Measurements from ENCODE around the gene DNALI1.

Gene DNALI1

DNA sequence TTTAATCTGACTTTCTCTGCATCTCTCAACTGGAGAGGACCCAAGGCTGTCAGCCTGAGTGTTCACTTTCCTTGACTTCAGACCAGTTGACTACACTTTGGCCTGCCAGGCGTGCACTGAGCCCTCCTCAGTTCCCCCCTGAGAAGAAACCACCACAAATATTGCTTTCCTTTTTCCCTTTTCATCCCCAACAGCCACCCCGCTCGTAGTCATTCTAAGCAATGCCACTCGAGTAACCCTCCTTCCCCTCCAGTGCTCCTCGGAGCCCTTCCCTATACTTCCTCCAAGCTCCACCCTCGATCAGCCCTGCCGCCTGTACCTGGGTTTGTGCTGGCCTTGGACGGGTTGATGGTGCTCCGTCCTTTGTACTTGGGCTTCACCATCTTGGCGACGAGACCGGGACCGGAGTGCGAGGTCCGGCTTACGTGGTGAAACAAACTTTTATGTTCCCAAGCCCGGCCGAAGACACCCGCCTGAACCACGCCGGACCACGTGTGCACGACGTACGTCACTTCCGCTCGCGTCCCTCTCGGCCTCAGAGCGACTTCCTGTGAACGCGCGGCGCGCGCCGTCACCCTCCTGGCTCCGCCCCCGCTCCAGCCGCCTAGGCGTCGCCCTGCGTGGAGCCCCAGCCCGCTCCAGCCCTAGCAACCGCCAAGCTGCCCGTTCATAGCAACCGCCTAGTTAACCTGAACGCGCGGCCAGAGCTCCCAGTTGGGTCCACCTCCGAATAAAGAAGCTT lies 38.9 kb downstream of the DNALI1 start, which contains the start of gene GNL2:
Gene GNL2 (minus strand): TSS at position 498 of the 742 bp plus-strand sequence. CDS start 115 bp downstream, at position 383.
- peak; percentile 96 for DNase-seq
- Histone ChIP-seq H3K4me3 (ENCODE audit: low read depth, low read length) (peak within 1 kb of the TSS; percentile 83), H3K27me3 (ENCODE audit: insufficient read depth, low read depth, severe bottlenecking) (no peaks in the 10 kb centered on the region), H3K9me3 (ENCODE audit: severe bottlenecking) (no peaks in the 10 kb centered on the region), H3K36me3 (peaks cover 35% of the 10 kb centered on the region), H3K27ac (peak within 1 kb of the TSS; percentile 75)
- TF ChIP-seq, protein P1, sequence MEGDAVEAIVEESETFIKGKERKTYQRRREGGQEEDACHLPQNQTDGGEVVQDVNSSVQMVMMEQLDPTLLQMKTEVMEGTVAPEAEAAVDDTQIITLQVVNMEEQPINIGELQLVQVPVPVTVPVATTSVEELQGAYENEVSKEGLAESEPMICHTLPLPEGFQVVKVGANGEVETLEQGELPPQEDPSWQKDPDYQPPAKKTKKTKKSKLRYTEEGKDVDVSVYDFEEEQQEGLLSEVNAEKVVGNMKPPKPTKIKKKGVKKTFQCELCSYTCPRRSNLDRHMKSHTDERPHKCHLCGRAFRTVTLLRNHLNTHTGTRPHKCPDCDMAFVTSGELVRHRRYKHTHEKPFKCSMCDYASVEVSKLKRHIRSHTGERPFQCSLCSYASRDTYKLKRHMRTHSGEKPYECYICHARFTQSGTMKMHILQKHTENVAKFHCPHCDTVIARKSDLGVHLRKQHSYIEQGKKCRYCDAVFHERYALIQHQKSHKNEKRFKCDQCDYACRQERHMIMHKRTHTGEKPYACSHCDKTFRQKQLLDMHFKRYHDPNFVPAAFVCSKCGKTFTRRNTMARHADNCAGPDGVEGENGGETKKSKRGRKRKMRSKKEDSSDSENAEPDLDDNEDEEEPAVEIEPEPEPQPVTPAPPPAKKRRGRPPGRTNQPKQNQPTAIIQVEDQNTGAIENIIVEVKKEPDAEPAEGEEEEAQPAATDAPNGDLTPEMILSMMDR (IDR thresholded peaks at IDR 0.05; ENCODE audit: low read depth, low read length): no peak

GRCh38 chr1:37596182-37596667 lies 39.5 kb downstream of the DNALI1 start:
- TF ChIP-seq, protein P1 (IDR thresholded peaks at IDR 0.05; ENCODE audit: low read depth, low read length): no peak
- no peaks in the 10 kb centered on the region for H3K27me3 ChIP-seq (ENCODE audit: insufficient read depth, low read depth, severe bottlenecking)
- no peak for DNase-seq
- H3K27ac ChIP-seq: peak overlapping the region; percentile 13; the same call in 1 of the 2 replicates
- H3K36me3 ChIP-seq: peaks cover 29% of the 10 kb centered on the region
- no peaks in the 10 kb centered on the region for H3K9me3 ChIP-seq (ENCODE audit: severe bottlenecking)
- H3K4me3 ChIP-seq (ENCODE audit: low read depth, low read length): peak overlapping the region; percentile 83

GRCh38 chr1:37599940-37600339 lies 43.2 kb downstream of the DNALI1 start:
- no peak overlapping the region for H3K4me3 ChIP-seq (ENCODE audit: low read depth, low read length)
- H3K36me3 ChIP-seq: no peaks in the 10 kb centered on the region
- no peaks in the 10 kb centered on the region for H3K9me3 ChIP-seq (ENCODE audit: severe bottlenecking)
- no peak overlapping the region for H3K27ac ChIP-seq
- no peak for DNase-seq
- no peaks in the 10 kb centered on the region for H3K27me3 ChIP-seq (ENCODE audit: insufficient read depth, low read depth, severe bottlenecking)
- TF ChIP-seq, protein P1 (IDR thresholded peaks at IDR 0.05; ENCODE audit: low read depth, low read length): no peak

DNA sequence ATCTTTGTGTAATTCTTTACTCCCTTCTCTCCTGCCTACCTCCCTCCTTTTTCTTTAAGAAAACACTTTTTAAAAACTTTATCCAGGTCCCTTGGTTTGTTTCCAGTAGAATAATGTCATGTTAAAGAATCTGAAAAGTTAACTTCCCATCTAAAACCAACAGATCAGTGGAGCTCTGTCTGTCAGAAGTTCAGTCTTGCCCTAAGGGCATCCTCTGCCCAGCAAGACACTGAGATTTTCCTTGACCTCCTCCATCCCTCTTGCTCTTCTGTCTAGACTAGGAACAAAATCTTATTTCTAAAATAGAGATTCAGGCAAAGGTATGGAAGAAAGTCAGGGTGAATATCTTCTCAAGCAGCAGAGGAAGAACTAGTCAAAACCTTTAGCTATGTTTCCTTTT lies 44.7 kb downstream of the DNALI1 start:
- no peak for DNase-seq
- no peak overlapping the region for H3K4me3 ChIP-seq (ENCODE audit: low read depth, low read length)
- no peaks in the 10 kb centered on the region for H3K36me3 ChIP-seq
- no peaks in the 10 kb centered on the region for H3K9me3 ChIP-seq (ENCODE audit: severe bottlenecking)
- TF ChIP-seq, protein P1 (IDR thresholded peaks at IDR 0.05; ENCODE audit: low read depth, low read length): no peak
- H3K27me3 ChIP-seq (ENCODE audit: insufficient read depth, low read depth, severe bottlenecking): no peaks in the 10 kb centered on the region
- no peak overlapping the region for H3K27ac ChIP-seq

- H3K27me3 ChIP-seq (ENCODE audit: insufficient read depth, low read depth, severe bottlenecking): no peaks in the 10 kb centered on the region
- no peaks in the 10 kb centered on the region for H3K9me3 ChIP-seq (ENCODE audit: severe bottlenecking)
- TF ChIP-seq, protein P1 (IDR thresholded peaks at IDR 0.05; ENCODE audit: low read depth, low read length): peak; percentile 63
- no peak overlapping the region for H3K4me3 ChIP-seq (ENCODE audit: low read depth, low read length)
- peak; percentile 53 for DNase-seq
- H3K27ac ChIP-seq: no peak overlapping the region
- H3K36me3 ChIP-seq: no peaks in the 10 kb centered on the region
Observed at GRCh38 chr1:37602750-37603694, 46.3 kb downstream of the DNALI1 start.
